Activated CD8-positive, alpha-beta memory T cell treated with anti-CD3 and anti-CD28 coated beads for 36 hours (primary cell): ENCODE measurements around the gene DDX1. TPM values are rescaled to one million over a fixed set of nuclear protein-coding genes. Genes with fewer than 3 reads are reported as not detected.

Source experiments
- CTCF ChIA-PET: fragments of 350-600 bp; sonication (Branson Sonifier 250); formaldehyde crosslinking; loops from one replicate; lab custom pipeline; 2021; ENCODE audit warnings: antibody characterized with exemption; lab: Charles Lee
- POLR2A ChIA-PET: fragments of 350-600 bp; sonication (Branson Sonifier 250); formaldehyde crosslinking; loops from one replicate; lab custom pipeline; 2021; ENCODE audit warnings: antibody characterized with exemption; lab: Charles Lee
- total RNA-seq, 2 experiments: library from RNA; stranded (reverse); gene quantifications; one replicate each; pipeline ENCODE4 v1.2.3, GENCODE V29; 2021

The DDX1 gene
- total RNA-seq, 2 experiments from 2014 or later = 130 to 131 TPM

DNA sequence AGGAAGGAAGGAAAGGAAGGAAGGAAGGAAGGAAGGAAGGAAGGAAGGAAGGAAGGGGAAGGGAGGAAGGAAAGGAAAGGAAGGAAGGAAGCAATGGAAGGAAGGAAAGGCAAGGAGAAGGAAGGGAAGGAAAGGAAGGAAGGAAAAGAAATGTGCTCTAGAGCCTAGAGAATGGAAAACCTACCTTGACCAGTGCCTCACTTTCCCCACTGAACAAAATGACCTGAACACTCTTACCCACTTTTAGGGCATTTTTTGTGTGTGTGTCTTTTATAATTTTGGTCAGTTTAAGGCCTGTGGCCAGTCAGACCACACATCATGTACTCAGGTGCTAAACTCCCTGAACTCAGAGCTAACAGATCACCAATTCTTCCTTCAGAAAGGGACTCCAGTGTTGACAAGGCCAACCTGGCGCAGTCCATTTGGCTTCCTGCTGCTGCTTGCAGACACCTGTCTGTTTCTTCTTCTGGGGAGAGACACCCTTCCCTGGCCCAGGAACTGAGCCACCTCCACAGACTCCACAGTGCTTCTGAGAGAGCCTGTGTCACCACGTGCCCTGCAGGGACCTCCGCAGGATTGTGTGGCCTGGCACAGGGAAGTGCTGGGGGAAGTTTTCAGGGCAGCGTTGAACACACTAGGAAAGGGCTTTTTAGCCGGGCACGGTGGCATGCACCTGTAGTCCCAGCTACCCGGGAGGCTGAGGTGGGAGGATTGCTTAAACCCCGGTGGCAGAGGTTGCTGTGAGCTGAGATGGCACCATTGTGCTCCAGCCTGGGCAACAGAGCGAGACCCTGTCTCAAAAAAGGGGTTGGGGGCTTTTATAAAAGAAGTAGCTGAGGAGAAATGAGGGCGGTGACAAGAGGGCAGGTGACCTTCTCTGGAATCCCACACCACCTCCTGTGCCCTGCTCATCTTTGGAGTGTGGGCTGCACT is 57.2 kb downstream of the DDX1 start:
- ChIA-PET CTCF (no interaction called here), POLR2A (no interaction called here)

DNA sequence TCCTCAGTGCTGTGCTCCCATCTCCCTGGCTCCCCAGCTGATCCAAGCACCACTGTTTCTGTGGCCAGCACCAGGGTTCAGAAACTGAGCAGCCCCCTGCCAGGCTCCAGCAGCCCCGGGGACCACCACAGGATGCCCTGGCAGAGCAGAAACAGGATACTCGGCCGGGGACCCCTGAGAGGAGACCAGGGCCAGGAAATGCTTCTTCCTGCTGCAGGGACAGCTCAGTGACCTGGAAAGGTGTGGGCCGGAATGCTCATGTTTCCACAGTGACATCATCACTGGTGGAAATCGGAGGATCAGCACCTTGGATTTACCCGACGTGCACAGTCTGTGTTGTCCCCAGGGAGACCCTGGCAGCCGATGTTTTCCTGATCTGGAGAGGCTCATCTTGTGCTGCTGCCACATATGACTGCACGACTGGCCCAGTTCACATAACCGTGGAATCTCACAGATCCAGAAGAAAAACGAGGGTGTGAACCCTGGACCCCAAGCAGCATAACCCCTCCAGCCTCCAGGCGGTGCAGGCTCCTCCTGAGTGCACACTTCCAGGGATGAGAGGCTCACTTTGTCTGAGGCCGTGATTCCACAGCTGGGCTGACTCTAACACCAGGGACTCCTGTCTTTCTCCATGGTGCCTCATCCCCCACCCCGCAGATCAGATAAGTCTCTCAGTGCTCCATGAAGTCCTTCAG is 58.0 kb downstream of the DDX1 start:
- ChIA-PET CTCF (no interaction called here), POLR2A (no interaction called here)

DNA sequence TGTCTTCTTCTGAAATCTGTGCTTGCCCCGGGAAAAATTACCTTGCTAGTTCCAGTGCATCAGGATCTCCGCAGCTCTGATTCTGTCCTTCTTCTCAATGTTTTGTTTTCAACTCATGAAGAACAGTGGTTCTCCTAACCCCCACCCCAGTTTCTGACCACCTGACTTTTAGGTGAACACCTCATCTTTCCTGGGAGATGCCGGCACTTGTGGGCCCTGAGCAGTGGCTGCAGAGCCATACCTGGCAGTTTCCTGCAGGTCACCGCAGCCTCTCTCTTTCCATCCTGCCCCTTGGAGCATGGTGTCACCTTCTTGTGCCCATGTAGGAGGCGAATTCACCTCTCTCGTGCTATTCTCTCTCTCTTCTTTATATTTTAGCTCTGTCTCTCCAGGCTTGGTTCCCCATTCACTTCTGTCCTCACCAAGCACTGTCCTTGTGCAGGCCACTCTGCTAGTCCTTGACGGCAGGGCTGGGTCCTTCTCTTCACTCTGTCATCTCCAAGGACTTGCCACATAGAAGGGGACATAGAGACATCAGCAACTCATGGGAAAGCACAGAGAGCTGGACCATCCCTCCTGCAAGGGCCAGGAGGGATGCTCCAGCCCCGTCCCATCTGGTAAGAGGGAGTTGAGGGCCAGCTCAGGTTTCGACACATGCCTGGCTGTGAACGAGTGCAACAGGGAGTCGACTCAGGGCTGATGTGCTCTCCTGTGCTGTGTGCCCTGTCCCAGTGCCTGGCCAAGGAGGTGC is 59.1 kb downstream of the DDX1 start:
- POLR2A ChIA-PET = no interaction called here
- CTCF ChIA-PET = no interaction called here

DNA sequence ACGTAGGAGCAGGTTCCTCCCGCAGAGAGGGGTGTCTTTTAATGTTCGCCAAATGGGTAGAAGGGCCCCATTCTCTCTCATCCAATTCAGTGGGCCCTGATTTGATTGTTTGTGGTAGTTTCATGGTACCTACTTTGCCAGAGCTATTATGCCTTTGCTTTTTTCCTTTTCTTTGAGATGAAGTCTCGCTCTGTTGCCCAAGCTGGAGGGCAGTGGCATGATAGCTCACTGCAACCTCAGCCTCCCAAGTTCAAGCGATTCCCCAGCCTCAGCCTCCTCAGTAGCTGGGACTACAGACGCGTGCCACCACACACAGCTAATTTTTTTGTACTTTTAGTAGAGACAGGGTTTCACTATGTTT is 59.7 kb downstream of the DDX1 start:
- CTCF ChIA-PET = no interaction called here
- POLR2A ChIA-PET = no interaction called here

DNA sequence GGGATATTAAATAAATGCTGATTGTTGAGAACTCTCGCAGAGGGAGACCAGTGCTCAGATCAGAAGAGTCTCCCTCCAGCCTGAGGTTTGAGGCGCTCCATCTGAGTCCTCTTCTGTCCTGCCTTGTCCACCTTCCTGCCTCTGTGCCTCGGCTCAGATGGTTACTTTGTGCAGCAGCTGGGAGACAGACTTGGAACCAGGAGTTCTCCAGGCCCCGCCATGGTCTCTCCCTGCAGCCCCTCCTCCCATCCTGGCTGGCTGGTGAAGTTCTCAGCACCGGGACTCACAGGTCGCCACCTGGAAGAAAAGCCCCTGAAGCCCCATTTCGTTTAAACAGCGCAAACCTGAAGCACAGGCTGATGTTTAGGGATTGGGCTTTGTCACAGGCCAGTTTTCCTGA is 60.6 kb downstream of the DDX1 start:
- ChIA-PET CTCF (no interaction called here), POLR2A (no interaction called here)

DNA sequence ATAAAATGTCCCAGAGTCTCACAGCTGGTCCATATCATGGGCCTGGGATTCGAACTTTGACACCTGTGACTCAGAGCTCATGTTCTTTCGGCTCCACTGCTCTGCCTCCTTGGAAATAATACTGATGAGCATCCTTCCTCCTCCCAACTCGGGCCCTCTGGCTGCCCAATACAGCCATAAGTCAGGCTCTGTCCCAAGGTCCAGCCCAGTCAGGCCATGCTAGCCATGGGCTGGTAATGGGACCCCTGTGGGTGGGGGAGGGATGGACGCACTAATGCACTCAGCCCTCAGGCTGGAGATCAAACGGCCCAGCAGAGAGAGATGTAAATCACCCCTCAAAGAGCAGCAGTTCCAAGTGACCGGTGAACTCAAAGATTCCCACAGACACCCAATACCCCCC is 61.1 kb downstream of the DDX1 start:
- CTCF ChIA-PET = no interaction called here

DNA sequence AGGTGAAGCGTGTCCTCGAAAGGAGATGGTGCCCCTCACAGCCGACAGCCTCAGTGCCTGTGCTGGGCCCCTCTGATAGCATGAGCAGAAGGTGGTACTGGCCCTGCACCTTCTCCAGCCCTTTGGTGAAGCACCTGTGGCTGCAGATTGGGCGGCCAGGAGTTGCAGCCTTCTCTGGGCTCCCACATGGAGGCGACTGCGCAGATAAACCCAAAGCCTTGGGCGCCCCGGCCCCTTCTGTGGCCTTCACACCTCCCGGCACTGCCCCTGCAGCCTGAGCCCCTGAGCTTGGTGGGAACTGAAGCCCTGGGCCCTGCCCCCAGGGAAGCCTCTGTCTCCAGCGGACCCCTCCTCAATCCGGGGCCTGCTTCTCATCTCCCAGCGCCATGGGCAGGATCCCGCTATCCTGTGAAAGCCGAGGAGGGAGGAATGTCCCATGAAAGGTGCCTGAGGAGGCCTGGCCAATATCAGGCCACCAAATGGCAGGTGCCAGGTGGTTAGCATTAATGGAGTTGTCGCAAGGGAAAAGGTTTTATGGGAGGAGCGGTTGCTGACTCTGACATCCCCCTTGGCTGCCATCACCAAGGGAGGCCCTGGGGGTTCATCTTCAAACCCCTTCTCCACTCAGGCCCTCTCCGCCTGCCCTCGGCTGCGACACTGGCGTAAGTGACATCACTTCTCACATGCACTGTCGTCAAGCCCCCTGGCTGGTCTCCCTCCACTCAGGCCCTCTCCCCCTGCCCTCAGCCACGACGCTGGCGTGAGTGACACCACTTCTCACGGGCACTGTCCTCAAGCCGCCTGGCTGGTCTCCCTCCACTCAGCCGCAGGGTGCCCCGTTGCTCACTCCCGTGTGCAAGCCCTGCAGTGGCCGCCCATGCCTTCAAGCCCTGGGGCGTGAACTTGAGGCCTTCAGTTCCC is 62.4 kb downstream of the DDX1 start:
- ChIA-PET CTCF (no interaction called here), POLR2A (no interaction called here)

More for the DNA sequence above, 61.1 kb downstream of the DDX1 start:
- POLR2A ChIA-PET = no interaction called here

DNA sequence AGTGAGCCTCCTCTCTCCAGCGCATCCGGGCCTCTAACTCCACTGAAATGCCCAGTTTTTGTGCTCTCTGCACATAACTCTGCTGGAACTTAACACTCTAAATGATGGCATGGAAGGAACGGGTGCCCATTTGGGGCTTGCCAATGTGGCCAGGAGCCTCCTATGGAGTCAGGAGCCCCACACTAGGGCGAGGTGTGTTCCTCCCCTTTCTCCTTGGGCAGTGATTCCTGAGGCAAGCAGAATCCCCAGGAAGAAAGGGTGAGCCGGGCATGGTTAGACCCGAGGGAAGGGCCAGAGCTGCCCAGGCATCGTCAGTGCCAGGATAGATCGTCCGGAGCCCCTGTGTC is 63.0 kb downstream of the DDX1 start:
- CTCF ChIA-PET = no interaction called here

DNA sequence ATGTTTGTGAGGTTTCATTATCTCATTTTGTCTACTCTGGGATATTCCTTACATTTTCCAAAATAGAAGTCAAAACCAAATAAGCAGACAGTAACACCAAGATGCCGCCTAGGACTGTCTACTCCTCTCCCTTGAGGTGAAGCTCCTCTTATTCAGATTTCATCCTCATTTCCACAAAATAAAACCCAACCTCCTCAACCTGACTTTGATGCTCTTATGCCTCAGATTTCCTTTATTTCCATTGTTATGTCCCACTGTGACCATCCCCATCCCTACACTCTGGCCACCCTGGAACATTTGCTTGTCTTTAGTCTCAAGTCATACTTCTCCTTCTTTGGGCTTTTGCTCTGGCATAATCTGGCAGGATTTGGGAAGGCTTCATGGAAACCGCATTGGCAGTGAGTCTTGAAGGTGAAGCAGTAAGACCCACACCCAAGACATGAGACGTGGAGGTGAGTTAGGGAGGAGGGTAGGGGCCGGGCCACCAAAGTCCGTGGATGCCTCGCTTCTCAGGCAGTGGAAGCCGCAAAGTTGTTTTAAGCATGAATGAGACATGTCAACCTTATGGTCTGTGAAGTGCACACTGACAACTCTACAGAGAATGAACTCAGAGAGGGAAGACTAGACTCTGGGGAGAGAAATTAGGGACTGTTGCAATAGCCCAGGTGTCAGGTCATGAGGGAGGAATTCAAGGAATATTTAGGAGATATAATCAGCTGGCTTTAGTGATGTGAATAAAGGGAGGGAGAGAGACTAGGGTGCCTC is 63.6 kb downstream of the DDX1 start:
- ChIA-PET POLR2A (no interaction called here), CTCF (no interaction called here)

More for the DNA sequence above, 63.0 kb downstream of the DDX1 start:
- POLR2A ChIA-PET = no interaction called here

DNA sequence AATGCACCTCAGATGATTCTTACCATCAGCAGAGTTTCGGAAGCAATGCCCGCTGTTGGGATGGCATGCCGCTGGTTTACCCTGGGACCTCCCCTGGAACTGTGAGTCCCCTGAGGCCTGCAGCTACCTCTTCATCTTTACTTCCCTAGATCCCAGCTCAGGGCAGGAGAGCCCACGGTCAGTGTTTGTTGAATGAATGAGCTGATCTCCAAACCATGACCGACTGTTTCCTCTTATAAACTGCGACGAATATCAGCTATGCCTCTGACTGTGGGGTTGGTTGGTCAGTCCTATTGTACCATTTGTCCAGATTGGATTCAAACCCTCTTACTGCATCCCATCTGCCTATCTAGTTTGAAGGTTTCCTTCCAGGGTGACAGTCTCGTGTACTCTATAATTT is 64.4 kb downstream of the DDX1 start:
- ChIA-PET POLR2A (no interaction called here), CTCF (no interaction called here)

DNA sequence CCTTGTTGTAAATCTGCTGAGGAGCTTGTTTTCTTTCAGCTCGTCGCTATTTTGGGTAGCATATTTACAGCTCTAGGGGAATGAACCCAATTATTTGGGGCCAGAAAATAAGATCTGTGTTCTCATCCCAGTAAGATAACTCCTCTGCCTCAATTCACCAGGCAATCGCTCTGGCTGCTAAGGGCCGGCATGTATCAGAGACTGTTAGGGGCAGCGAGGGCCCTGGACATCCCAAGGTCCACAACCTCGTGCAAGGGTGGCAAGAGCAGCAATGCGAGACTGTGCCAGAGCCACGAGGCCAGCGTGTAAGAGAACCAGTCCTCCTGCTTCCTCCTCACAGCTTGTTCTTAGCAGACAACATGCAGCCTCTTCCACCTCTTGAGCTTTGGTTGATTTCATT is 66.1 kb downstream of the DDX1 start:
- POLR2A ChIA-PET = no interaction called here
- CTCF ChIA-PET = no interaction called here

DNA sequence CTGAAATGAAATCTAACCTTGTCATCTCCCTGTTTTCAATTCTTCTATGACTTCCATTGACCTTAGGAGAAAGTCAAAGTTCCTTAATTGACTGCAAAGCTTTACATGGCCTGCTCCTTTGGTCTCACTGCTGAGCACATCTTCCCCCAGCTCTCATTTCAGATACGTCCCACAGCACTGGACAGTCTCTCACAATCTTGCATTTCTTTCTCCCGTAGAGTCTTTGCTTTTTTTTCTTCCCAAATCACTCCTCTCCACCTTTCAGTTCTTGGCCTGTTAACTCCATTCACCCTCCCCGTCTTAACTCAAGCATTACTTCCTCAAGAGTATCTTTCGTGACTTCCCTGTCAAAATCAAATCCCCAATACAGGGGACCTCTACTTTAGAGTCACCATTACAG is 67.2 kb downstream of the DDX1 start:
- POLR2A ChIA-PET = no interaction called here
- CTCF ChIA-PET = no interaction called here

DNA sequence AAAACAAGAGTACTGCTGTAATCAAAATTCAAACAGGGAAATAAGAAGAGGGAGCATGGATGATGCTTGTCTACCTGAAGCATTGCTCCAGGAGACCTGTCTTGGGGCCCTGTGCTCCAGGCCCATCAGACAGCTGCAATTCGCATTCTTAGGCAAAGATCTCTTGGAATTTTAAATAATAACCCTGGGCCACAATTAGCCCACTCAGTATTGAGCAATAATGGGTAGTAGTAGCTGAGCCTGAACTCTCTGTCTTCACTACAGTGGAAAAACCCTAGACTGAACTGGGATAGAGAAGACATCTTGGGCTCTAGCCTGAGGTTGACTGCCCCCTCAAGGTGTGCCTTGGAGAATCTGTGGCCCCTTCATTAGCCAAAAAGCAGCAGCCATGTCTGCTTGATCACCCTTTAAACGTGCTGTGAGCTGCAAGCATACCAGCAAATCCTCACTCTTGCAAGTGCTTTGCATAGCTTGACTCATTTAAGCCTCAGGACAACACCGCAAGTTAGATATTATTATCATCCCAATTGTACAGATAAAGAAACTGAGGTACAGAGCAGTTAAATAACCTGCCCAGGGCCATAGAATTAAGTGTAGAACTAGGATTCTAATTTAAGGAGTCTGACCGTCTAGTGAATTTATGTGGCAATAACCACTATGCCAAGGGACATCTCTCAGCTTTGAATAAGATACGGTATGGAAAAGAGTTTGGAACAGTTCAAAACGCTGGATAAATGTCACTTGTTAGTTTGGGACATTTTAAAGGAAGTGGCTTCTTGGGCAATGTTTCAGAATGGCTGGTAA is 69.0 kb downstream of the DDX1 start:
- ChIA-PET CTCF (no interaction called here), POLR2A (no interaction called here)

DNA sequence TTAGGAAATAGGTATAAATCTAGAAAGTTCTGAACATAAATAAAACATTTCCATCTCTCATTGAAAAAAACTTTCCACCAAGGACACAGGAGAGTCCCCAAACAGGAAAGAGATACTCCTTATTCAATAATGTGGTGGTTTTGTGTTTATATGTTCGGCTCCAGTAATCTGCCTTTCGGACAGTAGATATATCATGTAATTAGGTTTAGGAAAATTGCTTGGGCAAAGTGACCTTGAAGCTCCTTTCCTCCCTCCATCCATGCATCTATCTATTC is 69.6 kb downstream of the DDX1 start:
- ChIA-PET POLR2A (no interaction called here), CTCF (no interaction called here)

DNA sequence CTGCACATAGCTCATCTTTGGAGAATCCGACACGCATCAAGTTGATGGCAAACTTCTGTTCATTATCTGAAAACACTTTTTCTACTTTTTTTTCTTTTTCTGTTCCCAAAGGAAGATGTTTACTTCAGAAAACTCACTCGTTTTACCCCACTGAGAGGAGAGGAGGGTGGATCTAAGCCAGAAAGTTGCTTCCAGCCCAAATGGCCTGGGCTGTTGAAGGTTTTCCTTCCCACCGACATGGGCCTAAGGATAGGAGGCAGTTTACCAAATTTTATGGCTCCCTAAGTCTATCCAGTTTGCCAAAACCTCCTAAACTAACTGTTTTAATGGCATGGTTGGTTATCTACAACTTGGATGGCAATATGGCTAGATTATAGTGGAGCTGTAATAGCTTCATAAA is 70.4 kb downstream of the DDX1 start:
- ChIA-PET POLR2A (no interaction called here), CTCF (no interaction called here)

DNA sequence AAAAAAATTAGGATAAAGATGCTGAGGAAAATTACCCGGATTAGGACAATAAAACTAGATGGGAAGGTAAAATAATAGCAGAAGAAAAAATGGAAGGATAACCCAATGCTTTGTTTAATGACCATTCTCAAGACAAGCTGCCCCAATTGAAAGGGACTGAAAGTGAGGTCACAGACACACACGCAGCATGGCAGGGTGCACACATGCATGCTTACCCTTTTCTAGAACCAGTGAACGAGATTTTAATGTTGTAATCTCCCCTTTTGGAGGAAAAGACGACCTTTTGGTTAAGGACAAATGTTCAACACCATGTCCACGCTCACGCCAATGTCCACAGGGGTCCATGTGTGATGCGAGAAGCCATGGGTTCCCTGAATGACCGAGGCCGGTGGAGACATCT is 70.9 kb downstream of the DDX1 start:
- ChIA-PET POLR2A (no interaction called here), CTCF (no interaction called here)

DNA sequence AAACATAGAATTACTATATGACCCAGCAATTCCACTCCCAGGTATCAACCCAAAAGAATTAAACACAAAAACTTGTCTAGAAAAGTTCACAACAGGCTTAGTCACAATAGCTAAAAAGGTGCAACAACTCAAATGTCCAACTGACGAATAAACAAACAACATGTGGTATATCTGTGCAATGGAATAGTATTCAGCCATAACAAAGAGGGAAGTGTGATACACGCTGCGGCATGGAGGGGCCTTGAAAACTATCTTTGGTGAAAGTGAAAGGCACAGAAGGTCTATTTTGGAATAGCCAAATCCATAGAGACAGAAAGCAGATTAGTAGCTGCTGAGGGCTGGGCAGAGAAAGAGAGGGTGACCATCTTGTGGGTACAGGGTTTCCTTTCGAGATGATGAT is 72.1 kb downstream of the DDX1 start:
- ChIA-PET POLR2A (no interaction called here), CTCF (no interaction called here)
